ENCODE measurements around the gene KCNJ6.
A peak's percentile ranks its signal among the peaks of the same experiment; 100 is the strongest.
"Not testable (repeated sequence)": the region's sequence is repeated elsewhere in the genome, so short reads cannot be mapped to it uniquely, and the experiment has no call there.

The KCNJ6 gene

DNA sequence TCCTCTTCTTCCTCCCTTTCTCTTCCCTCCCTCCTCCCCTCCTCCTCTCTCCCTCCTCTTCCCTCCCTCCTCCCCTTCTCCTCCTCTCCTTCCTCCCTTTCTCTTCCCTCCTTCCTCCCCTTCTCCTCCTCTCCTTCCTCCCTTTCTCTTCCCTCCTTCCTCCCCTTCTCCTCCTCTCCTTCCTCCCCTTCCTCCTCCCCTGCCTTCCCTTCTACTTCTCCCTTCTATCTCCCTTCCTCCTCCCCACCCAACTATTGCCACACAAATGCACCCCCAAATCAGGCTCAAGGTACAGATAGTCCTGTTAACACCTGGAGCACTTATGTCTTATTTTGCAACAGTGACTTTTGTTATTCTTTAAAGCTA is 203.7 kb downstream of the KCNJ6 start:
- not testable (repeated sequence) for DNase-seq

DNA sequence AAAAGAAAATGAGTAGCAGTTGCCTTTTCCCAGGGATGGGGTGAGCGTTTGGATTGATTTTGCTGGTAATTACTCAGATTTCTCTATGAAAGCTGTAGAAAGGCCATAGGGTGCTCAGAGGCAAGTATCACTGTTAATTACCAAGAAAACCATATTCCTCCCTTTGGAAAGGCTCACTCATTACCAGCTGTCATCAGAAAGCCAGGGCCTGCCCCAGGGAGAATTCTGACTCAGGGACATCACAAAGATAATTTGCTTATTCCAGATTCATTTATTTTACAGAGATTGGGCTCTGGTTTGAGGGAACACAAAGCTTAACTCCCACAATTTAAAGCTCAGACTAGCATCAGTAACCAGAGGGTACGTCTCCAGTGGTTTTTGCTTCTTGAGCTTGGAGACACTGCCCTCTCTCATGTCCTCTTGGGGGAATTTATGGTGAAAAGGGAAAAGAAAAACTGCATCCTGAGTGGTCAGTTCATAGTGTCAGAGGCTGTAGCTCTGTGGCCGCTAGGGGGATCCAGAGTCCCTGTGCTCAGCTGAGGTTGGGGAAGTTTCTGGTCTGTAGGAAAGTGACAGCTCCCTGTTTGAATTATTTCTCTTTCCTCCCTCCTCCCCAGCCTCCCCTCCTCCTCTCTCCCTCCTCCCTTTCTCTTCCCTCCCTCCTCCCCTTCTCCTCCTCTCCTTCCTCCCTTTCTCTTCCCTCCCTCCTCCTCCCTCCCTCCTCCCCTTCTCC is 204.3 kb downstream of the KCNJ6 start:
- DNase-seq, result peak; percentile 37

DNA sequence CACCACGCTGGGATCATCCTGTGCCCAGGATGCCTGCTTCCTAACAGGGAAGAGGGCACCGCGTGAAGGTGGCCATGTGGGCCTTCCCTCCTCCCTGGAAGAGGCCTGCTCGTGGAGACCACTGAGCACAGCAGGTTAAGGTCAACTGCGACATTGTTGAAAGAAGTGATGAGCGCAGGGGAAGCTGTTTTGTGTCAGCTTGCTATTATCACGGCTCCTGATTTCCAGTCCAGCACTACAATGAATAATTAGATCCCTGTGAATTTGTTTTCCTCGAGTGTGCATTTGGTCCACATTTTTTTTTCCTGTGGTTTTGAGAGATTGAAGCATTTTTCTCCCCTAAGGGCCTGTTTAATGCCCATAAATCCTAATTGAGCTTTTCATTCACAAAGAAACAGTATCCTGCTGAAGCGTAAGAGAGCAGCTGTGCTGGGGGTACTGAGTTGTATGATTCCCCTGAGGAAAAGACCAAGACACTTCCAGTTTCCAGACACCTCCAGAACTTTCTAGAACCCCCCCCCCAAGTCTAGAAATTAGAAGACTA is 204.9 kb downstream of the KCNJ6 start:
- DNase-seq, result no peak

DNA sequence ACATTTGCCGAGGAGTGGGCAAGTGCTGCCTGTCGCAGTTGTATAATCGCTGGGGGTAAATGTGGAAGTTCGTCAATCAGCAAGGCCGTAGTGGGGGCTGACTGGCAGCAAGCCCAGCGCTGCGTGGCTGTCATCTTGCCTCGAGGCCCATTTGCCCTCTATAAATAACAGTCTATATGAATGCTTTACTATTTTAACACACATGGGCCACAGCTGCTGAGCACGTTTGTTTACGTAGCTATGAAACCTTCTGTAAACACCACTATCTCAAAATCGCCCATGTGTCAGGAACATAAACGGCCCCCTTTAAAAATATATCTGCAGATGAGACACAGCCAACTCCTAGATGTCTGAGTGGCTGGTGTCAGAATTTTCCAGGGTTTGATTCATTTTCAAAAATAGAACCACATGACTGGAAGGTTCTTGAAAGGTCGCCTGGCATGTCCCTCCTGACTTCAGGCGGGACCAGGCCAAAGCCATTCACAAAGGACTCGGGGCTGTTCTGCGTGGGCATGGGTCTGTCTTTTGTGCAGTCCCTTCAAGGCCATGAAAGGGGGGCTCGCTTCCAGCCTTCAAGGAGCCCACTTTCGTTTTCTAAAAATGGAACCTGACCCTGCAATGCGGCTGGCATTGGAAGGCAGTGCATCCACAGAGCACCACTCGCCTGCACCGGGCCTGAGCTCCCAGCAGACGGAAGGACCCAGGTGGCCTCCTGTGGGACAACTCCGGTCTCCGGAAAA is 205.5 kb downstream of the KCNJ6 start:
- DNase-seq, result no peak

DNA sequence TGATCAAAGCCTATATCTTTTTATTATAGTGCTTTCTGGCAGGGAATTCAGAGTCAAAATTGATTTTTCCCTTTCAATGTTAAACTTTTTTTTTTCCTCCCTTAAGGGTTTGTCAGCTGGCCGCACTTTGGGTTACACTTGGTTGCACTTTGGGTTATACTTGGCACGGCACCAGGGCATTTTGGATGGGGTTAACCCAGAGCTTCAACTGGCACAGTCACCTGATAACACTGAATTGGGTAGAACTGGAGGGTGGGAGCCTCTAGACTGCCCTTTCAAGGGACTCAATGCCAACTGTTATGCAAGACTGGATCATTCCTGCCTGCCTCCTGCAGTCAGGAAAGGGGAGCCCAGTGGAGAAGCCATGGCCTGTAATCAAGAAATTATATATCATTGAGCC is 211.5 kb downstream of the KCNJ6 start:
- no peak for DNase-seq

DNA sequence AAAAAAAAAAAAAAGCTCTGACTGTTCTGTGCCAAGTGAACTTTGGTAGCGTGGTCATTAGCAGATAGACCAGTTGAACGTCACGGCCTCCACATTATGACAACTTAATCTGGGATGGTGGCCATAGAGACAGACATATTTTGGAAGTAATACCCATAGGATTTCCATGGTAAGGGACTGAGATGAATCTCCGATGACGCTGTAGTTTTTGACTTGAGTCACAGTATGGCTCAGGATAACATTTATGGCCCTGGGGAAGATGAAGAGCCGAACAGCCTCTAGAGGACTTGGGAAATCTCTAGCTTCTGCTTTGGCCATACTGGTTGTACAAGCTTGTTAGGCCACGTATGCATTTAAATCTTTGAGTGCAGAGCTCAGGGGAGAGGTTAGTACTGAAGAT is 214.0 kb downstream of the KCNJ6 start:
- DNase-seq, result no peak

DNA sequence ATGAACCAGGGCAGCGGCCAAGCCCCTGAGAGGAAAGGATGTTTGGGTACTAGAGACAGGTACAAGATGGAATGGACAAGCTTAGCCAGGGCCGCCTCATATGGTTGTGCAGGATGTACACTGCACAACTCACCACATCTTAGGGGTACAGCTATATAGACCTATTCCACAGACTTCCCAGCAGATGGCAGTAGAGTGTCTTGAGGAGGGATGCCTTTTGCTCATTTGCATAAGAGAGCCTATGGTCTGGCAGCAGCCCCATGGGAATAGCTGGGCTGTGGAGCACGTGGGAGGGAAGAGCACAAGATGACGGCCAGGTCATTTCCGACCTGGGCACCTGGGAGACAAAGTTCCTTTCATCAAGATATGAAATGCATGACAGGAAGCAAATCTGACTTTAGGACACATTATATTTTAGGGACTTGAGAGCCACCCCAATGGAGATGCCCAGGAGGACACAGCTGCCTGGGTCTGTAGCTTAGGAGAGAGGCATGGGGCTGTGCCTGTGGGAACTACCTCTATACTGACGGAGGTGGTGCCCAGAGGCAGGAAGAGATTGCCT is 215.5 kb downstream of the KCNJ6 start:
- DNase-seq, result peak; percentile 7

DNA sequence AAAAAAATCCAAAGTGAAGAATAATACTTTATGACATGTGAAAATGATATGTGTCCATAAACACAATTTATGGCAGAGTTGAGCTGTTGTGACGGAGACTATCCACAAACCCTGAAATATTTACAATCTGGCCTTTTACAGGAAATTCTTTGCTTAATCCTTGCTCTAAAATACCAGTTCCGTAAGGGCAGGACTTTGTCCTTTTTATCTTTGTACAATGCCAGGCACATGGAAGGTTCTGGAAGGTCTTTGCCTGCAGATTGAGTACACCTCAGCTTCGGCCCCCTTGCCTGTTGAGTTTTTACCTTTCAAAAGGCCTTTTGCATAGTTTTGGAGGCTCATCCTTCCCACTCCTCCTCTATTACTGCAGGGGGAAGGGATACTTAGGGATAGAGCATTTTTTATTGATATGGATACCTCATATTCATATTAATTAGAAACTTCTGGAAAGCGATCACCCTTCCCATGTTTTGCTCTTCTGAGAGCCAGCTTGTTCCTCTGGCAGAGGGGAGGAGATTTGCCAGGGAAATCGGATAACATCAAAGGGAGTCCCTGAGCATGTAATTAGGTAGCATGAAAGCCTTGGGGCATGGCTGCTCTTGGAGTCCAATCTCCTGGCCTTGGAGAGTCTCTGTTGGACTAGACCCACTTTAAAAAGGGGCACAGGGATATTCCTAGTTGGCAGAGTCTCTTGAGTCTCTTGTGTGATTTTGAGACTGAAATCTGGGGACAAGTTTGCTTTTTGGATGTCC is 217.1 kb downstream of the KCNJ6 start:
- DNase-seq, result no peak

DNA sequence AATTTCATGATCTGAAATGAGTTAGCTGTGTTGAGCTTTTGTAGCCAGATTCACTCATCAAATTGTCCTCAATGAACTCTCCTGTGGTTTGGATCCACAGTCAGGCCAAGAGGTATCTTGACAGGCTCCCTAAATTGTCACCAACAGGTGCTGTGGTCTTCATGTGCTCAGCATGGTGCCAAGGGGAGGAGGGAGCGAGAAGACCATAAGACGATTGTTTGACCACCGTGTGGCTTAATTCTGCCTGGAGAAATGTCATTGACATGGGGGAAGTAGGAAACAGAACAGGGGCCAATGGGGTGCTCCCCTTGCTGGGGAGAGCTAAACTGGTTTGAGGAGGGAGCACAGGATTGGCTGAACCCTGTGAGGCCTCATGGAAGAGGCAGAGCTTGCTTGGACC is 219.3 kb downstream of the KCNJ6 start:
- DNase-seq, result no peak

DNA sequence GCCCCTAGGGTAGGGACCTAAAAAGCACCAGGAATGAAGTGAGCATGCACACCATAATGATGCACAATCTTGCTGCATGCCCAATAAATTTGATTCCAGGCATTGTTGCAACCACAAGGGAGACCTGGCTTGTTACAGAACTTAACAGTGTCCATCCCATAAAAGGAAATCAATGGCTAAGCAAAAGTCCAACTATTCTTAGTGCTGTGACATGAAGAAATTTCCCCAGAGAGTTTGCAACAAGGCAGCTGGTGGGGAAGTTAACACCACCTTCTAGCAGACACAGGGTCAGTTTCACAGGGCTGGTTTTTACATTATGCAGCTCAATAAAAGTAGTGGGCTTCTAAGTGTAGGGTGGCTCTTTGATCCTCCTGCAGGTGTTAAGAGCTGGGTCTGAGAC is 221.1 kb downstream of the KCNJ6 start:
- DNase-seq, result no peak

DNA sequence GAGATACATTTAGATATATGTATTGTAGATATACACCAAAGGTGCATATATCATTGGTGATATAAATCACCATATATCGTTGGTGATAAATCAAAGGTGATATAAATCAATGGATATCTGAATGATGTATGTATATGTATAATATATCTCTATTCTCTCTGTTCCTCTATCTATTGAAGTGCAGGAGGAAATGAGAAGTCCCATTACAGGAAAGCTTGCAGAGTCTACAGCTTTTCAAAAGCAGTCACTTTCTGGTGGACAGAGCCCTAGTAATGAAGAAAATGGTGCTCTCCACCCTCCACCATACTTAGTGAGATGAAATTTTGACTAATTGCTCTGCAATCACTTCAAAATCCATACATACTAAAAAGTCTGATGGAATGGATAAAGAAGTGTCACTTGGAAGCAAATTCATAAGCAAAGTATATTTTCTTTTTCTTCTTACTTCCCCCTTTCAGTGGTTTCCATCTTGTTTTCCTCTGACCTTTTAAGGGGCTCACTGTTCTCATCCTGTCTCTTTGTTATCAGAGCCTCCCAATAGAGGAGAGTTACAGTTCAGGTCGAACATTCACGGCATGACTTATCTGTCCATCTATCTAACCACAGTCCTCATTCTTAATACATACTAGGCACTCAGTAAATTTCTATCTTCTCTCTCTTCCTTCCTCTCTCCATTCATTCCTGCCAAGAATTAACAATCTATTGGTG is 227.2 kb downstream of the KCNJ6 start:
- no peak for DNase-seq

DNA sequence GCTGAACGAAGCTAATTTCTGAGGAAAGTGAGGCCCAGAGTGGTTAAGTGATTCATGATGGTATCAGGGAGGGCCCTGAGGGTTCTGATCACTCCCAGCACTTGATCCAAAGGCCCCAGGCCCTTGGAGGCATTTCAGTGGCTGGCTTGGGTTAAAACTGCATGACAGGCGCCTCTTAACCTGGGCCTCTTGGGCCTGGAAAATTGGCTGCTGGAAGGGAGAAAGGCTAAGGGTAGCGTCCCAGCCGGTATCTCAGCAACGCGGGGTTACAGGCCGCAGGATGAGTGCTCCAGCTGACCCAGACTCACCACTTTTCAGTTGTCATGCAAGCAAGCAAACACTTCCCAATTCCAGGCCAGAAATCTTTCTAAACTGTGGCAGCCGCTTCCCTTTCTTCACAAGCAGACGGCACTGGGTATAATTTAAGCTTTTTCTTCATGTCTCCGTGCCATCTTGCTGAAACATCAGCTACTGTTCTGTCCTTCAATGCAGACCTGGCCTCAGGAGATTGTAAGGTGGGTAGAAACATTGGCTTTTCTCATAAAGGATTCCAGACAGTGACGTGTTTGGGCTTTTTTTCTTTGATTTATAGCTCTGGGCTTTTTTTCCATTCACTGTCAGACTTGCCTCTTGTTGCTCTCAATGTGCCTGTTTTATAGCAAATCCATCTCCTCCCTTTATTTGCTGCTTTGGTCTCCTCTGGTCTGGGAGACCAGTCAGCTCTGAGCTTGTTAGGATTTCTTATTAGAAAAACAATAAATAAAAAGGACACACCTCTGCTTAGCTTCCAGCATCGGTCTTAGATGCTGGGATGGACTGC is 229.1 kb downstream of the KCNJ6 start:
- DNase-seq, result no peak

DNA sequence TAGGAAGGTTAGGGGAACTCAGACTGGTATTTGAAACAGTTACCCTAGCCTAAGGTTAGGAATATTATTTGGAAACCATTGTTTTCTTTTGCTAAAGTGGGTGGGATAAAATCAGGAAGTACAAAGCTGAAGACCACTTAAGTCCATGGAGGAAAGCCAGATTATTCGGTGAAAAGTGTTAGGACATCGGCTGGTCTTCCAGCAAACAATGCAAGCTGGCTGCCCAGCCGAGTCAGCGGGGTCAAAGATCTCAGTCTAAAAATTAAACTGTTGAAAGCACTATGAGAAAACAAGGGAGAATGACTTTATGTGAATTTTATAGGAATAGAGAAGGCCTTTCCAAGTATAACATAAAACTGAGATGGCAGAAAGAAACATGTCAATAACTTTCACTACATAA is 231.7 kb downstream of the KCNJ6 start:
- DNase-seq, result no peak

DNA sequence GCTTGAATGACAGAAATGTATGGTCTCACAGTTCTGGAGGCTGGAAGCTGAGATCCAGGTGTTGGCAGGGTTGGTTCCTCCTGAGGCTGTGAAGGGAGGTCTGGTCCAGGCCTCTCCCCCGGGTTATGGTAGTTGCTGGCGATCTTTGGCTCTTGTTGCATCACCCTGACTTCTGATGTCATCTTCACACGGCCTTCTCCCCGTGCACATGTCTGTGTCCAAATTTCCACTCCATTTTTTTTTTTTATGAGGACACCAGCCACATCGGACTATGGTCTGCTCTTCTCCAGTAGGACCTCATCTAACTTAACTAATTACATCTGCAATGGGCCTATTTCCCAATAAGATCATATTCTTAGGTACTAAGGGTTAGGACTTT is 232.2 kb downstream of the KCNJ6 start:
- DNase-seq, result no peak

DNA sequence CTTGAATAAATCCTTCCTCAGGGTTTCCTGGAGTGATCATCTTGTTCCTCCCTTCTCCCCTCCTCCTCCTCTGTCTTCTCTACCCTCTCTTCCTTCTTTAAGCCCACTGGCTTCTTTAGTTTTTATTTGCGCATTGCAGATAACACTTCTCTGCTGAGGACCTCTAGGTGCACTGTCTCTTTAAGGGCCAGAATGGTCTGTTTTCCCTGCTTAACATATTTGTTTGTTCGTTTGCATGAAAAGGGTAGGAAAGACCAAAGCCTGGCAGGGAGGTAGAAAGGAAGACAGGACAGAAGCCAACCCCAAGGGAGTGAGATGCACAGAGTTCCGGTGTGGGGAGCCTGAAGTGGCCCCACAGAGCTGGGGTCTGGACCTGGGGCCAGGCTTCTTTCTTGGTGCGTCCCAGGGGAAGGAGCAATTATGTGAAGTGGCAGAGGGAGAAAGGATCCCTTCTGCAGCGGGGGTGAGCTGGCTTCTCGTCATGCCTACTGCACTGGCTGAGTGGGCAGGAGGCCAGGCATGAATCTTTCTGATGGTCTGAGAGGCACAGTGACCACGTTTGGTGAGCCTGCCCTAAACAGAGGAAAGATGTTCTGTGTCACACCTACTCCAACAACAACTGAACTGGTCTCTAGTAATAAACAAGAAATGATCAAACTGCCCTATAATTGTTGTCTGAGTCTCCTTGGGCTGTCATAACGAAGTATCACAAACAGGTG is 232.7 kb downstream of the KCNJ6 start:
- DNase-seq, result no peak

DNA sequence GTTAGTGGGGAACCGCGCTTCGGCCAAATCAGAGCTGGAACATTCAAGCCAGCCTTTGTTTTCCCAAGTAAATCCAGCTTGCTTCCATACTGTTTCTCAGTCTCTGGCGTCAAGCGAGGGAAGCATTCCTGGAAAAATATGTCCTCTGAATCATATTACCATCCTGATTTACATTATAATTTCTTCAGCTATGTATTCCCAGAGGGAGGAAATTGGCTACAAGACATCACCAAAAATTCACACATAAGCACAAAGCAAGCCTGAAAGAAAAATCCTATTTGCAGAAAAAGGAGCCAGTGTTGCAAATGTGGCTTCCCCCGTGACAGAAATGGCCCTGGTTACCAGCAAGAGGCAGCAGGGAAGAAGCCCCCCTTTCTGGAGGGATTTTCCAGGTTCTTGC is 233.3 kb downstream of the KCNJ6 start:
- no peak for DNase-seq

DNA sequence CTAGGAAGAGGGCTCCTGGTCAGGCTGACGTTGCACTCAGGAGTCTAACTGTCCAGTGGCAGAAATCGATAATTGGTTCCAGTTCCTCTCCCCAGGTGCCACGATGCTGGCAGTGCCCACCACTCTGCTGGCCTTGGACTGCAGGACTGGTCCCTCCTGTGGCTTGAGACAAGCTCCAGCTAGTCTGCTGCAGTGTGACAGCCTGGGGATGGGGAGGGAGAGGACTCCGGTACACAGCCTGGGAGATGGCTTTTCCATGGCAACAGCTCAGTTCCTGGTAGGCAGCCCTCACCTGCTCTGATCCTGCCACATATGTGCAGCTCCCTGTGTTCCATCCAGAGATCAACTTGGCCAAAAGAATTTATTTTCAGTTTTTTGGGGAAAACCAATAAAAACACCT is 239.3 kb downstream of the KCNJ6 start:
- DNase-seq, result no peak

DNA sequence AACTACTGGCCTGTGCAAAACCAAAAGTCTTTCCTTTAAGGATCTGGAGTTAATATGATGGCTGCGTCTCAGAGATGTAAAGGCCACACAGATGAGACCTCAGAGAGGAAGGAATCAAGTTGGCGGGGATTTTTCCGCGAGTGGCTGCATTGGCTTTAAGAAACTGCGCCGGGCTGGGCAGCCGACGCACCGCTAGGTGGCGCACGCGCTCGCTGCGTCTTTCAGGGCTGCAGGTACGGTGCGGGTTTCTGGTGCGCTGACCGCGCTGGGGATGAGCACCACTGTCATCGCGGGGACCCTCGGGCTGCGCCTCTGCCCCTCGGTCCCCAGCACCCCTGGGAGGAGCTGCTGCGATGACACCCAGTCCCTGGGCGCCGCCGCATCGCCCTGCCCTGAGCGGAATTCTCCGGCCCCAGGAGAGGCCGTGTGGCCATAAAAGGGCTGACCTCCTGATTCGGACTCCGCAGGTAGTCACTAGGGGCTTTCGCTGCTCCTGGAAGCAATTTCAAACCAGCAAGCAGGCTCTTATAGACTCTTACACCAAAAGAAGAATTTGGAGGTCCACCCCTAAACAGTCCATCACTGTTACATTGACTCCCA is 241.0 kb downstream of the KCNJ6 start:
- DNase-seq, result no peak

DNA sequence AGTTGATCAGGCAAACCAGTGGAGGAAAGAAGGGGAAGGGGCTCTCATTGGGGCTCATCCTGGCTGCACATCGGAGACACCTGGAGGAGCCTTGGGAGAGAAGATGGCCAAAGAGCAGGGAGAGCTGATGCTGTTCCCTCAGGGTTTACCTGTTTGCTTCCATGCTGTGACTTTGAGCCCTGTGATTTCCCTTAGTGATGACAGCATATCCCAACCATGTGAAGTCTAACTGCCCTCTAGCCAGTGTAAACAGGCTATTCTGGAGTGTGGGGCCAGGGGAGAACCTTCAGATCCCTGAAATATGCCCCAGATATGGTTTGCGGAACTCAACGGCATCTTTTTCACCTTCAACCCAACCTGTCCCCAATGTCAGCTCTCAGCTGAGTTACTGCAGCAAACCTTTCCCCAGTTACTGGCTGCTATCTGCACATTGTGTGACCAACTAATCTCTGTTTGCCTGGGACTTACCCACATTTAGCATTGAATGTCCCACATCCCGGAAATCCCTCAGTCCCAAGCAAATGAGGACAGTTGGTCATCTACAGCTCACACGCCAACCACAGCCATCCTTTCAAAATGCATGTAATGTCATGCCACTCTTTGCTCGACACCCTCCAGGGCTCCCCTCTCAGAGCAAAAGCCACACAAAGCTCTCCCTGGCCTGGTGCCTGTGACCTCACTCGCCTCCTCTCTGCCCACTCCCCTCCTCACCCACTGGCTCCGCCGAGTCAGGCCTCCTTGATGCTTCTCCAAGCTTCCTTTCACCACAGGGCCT is 242.3 kb downstream of the KCNJ6 start:
- DNase-seq, result no peak

DNA sequence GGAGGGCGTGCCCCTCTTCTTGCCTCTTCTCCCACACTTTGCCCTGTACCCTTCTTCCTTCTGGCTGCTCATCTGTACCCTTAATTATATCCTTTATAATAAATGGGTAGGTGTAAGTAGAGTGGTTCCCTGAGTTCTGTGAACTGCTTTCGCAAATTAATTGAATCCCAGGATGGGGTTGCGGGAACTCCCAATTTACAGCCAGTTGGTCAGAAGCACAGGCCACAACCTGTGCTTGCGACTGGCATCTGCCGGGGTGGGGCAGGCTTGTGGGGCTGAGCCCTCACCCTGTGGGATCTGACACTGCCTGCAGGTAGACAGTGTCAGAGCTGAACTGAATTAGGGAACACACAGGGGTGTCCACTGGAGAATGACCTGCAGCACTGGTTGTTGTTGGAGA is 244.9 kb downstream of the KCNJ6 start:
- DNase-seq, result no peak

All from amniotic stem cell (primary cell).